T-helper 2 cell treated with Interferon-gamma antibody and Interleukin-4, amounts not matched to agents 5 μg/mL and 100 μg/mL, for 36 hours (primary cell): ENCODE measurements around the gene THSD8.
"Not testable (repeated sequence)": the region's sequence is repeated elsewhere in the genome, so short reads cannot be mapped to it uniquely, and the experiment has no call there.

Experiments
- DNase-seq: peaks from one replicate; pipeline ENCODE4 v3.0.0; 2021; ENCODE audit warnings: low spot score
- H3K27ac Mint-ChIP-seq: one replicate; pipeline ENCODE4 v1.8.0; 2021; ENCODE audit warnings: mild to moderate bottlenecking, mixed read lengths
- H3K27me3 Mint-ChIP-seq: one replicate; pipeline ENCODE4 v1.8.0; 2021; ENCODE audit warnings: low read depth, mixed read lengths
- H3K36me3 Mint-ChIP-seq: one replicate; pipeline ENCODE4 v1.8.0; 2021; ENCODE audit warnings: low read depth, mixed read lengths
- H3K4me1 Mint-ChIP-seq: one replicate; pipeline ENCODE4 v1.8.0; 2021; ENCODE audit warnings: low read depth, mixed read lengths
- H3K4me3 Mint-ChIP-seq: one replicate; pipeline ENCODE4 v1.8.0; 2022; ENCODE audit warnings: mild to moderate bottlenecking, moderate library complexity, mixed read lengths
- H3K9me3 Mint-ChIP-seq: one replicate; pipeline ENCODE4 v1.8.0; 2021; ENCODE audit warnings: mixed read lengths

THSD8 gene

GRCh38 chr19:12806242-12807081 lies 4.6 kb downstream of the THSD8 start, which contains the start of gene RNASEH2A:
Gene RNASEH2A, plus strand, starts transcription at chr19:12806584. Its CDS starts 90 bp downstream, at chr19:12806674.
- Mint-ChIP-seq H3K4me3 (peak within 1 kb of the TSS; percentile 88), H3K36me3 (peaks cover 14% of the 10 kb centered on the region), H3K9me3 (no peaks in the 10 kb centered on the region), H3K27ac (peak within 1 kb of the TSS; percentile 89), H3K27me3 (no peaks in the 10 kb centered on the region), H3K4me1 (peaks cover 16% of the 10 kb centered on the region)
- DNase-seq = peak; percentile 90

- Mint-ChIP-seq H3K9me3 (no peaks in the 10 kb centered on the region), H3K36me3 (peaks cover 18% of the 10 kb centered on the region), H3K27me3 (no peaks in the 10 kb centered on the region), H3K4me1 (no peaks in the 10 kb centered on the region), H3K27ac (no peak overlapping the region), H3K4me3 (no peak overlapping the region)
- no peak for DNase-seq
Measured at GRCh38 chr19:12815088-12815487, 13.2 kb downstream of the THSD8 start.

DNA sequence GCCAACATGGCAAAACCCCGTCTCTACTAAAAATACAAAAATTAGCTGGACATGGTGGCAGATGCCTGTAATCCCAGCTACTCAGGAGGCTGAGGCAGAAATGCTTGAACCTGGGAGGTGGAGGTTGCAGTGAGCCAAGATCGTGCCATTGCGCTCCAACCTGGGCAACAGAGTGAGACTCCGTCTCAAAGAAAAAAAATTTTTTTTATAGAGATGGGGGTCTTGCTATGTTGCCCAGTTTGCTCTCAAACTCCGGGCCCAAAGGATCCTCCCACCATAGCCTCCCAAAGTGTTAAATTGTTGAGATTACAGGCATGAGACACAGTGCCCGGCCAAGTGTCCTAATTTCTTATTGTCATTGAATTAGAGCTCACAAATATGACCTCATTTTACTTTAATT lies 15.3 kb downstream of the THSD8 start:
- not testable (repeated sequence) for H3K27me3 Mint-ChIP-seq, H3K4me1 Mint-ChIP-seq, H3K27ac Mint-ChIP-seq, H3K4me3 Mint-ChIP-seq, DNase-seq, H3K9me3 Mint-ChIP-seq
- peaks cover 18% of the 10 kb centered on the region for H3K36me3 Mint-ChIP-seq

DNA sequence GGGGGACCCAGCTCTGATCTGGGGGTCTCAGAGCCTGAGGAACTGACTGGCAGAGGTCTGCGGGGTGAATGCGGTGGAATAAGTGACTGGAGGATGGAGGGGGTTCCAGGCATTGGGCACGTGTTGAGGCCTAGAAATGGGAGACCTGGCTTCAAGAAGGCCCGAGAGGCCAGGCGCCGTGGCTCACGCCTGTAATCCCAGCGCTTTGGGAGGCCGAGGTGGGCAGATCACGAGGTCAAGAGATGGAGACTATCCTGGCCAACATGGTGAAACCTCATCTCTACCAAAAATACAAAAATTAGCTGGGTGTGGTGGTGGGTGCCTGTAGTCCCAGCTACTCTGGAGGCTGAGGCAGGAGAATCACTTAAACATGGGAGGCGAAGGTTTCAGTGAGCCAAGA lies 15.9 kb downstream of the THSD8 start:
- H3K27ac Mint-ChIP-seq, DNase-seq, H3K9me3 Mint-ChIP-seq, H3K27me3 Mint-ChIP-seq, H3K4me1 Mint-ChIP-seq, H3K4me3 Mint-ChIP-seq: not testable (repeated sequence)
- H3K36me3 Mint-ChIP-seq = peaks cover 14% of the 10 kb centered on the region

- Mint-ChIP-seq H3K4me1 (peaks cover 9% of the 10 kb centered on the region), H3K9me3 (no peaks in the 10 kb centered on the region), H3K4me3 (no peak overlapping the region), H3K36me3 (no peaks in the 10 kb centered on the region), H3K27ac (no peak overlapping the region), H3K27me3 (peaks cover 13% of the 10 kb centered on the region)
- no peak for DNase-seq
Measured at GRCh38 chr19:12821761-12822160, 19.9 kb downstream of the THSD8 start.

DNA sequence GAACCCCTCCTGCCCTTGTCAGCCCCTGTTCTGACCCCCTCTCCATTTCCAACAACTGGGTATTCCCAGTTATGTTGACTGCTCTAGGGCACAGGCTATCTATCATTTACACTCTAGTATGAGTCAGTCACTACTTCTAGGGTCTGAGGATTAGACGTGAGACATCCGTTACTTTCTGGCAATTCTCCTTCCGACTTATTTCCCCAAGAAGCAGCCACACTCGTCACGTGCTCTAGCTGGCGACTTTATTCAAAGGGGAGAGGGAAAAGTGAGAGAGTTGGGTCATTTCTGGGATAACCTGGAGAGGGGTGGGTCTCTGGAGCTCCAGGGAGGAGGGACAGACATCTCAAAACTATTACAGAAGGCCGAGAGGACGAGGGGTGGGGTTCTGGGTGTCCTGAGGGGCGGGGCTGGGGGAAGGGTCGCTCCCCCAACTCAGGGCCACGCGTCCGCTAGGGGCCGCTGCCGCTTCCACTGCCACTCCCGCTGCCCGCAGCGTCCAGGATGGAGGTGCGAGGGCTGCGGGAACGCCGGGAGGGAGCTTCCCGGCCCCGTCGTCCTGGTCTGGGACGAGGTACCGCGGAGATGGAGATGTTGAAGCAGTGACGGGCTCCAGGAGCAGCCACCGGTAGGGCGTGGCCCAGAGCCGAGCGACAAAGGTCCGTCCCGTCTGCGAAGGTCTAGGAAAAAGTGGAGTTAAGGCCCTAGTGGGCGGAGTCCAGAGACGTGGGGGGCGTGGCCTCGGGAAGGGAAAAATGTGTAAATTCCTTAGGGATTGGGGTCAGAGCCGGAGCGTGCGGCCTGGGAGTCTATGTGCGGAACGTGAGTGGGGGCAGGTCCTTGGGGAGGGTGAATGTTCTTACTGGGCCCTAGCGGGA lies 23.6 kb downstream of the THSD8 start:
- no peak overlapping the region for H3K27ac Mint-ChIP-seq
- no peaks in the 10 kb centered on the region for H3K36me3 Mint-ChIP-seq
- peak; percentile 25 for DNase-seq
- peak overlapping the region; percentile 54 for H3K4me3 Mint-ChIP-seq
- no peaks in the 10 kb centered on the region for H3K9me3 Mint-ChIP-seq
- peaks cover 36% of the 10 kb centered on the region for H3K27me3 Mint-ChIP-seq
- peaks cover 12% of the 10 kb centered on the region for H3K4me1 Mint-ChIP-seq

DNA sequence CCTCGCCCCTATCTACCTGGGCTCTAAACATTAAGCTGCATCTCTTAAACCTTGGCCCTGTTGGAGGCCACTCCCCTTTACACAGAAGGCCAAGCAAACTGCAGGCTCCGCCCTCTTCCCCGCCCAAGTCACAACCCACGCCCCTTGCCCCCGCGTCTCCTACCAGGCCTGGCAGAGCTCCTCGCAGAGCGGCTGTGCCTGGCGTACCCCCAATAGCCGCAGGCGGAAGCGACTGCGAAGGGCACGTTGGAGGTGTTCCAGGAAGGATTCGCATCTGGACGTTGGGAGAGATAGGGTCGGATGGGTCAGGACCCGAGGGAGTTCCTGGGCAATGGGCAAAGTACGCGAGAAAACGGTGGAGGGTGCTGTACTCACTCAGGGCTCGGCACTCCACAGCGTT lies 26.6 kb downstream of the THSD8 start:
- Mint-ChIP-seq H3K27ac (no peak overlapping the region), H3K36me3 (no peaks in the 10 kb centered on the region), H3K9me3 (no peaks in the 10 kb centered on the region), H3K4me1 (peaks cover 18% of the 10 kb centered on the region), H3K27me3 (peaks cover 55% of the 10 kb centered on the region), H3K4me3 (no peak overlapping the region)
- peak; percentile 45 for DNase-seq

GRCh38 chr19:12833418-12833737 lies 31.5 kb downstream of the THSD8 start:
- Mint-ChIP-seq H3K9me3 (no peaks in the 10 kb centered on the region), H3K27ac (peak overlapping the region; percentile 1), H3K4me1 (peaks cover 17% of the 10 kb centered on the region), H3K4me3 (peak overlapping the region; percentile 63), H3K36me3 (no peaks in the 10 kb centered on the region), H3K27me3 (peaks cover 72% of the 10 kb centered on the region)
- DNase-seq = no peak

DNA sequence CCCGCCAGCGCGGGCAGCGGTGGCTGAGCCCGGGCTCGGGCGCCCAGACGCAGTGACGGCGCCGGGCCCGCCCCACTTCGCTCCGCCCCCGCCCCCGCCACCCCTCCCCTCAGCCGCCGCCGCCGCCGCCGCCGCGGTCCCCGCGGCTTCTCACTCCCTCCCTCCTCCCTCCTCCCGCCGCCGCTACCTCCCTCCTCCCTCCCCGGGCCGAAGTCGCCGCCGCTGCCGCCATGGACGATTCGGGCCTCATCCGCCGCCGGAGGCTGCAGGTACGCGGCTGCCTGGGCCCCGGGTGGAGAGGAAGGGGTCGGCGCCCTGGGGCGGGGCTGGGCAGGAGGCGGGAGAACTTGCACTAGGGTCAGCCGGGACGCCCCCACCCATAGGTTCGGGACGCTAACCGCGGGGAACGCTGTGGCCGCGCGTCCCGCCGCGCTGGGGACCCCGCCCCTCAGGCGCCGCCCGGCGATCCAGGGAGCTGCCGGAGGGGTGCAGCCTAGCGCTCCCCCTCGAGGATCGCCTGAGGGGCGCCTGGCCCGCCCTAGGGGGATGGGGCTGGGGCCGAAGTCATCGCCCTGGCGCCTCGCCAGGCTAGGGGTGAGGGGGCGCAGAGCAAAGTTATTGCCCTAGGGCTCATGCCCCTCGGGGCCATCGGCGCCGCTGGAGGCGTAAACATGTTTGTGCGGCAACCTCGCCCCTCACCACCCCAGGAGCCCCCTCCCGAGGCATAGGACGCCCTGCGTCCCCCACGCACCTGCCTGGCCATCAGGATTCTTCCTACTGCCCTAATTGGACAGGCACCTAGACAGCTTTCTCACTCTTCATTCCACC lies 32.1 kb downstream of the THSD8 start:
- Mint-ChIP-seq H3K4me1 (peaks cover 18% of the 10 kb centered on the region), H3K27ac (no peak overlapping the region), H3K9me3 (no peaks in the 10 kb centered on the region), H3K27me3 (peaks cover 70% of the 10 kb centered on the region), H3K36me3 (no peaks in the 10 kb centered on the region), H3K4me3 (peak overlapping the region; percentile 57)
- peak; percentile 18 for DNase-seq

- Mint-ChIP-seq H3K4me1 (peaks cover 23% of the 10 kb centered on the region), H3K27me3 (peaks cover 71% of the 10 kb centered on the region), H3K36me3 (no peaks in the 10 kb centered on the region), H3K9me3 (no peaks in the 10 kb centered on the region), H3K27ac (peak within 1 kb of the TSS; percentile 1), H3K4me3 (peak within 1 kb of the TSS; percentile 63)
- no peak for DNase-seq
Measured at GRCh38 chr19:12834566-12834943, 32.7 kb downstream of the THSD8 start, which contains the start of gene RTBDN. Gene RTBDN, minus strand, starts transcription at chr19:12834579. Its CDS starts 4,600 bp downstream, at chr19:12829979.

- DNase-seq = no peak
- H3K4me1 Mint-ChIP-seq = peaks cover 24% of the 10 kb centered on the region
- no peaks in the 10 kb centered on the region for H3K9me3 Mint-ChIP-seq
- H3K27ac Mint-ChIP-seq = no peak overlapping the region
- no peak overlapping the region for H3K4me3 Mint-ChIP-seq
- H3K27me3 Mint-ChIP-seq = peaks cover 71% of the 10 kb centered on the region
- H3K36me3 Mint-ChIP-seq = no peaks in the 10 kb centered on the region
Measured at GRCh38 chr19:12834976-12835757, 33.3 kb downstream of the THSD8 start.

DNA sequence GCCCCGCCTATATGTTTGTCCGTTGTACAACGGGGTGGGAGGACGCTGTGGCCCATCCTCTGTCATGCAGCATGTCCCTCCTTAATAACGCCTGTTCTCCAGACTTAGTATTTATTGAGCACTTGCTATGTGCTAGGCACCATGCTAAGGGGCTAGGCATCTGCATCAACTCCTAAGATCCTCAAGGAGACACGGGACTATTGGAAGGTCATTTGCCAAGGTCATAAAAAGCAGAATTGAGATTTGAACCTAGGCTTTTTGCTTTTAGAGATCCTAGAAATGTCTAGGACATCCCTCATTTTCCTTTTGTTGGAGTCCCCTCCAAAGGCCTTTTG lies 34.6 kb downstream of the THSD8 start:
- peaks cover 78% of the 10 kb centered on the region for H3K27me3 Mint-ChIP-seq
- DNase-seq = no peak
- peaks cover 33% of the 10 kb centered on the region for H3K4me1 Mint-ChIP-seq
- H3K4me3 Mint-ChIP-seq = no peak overlapping the region
- H3K9me3 Mint-ChIP-seq = no peaks in the 10 kb centered on the region
- no peak overlapping the region for H3K27ac Mint-ChIP-seq
- no peaks in the 10 kb centered on the region for H3K36me3 Mint-ChIP-seq

DNA sequence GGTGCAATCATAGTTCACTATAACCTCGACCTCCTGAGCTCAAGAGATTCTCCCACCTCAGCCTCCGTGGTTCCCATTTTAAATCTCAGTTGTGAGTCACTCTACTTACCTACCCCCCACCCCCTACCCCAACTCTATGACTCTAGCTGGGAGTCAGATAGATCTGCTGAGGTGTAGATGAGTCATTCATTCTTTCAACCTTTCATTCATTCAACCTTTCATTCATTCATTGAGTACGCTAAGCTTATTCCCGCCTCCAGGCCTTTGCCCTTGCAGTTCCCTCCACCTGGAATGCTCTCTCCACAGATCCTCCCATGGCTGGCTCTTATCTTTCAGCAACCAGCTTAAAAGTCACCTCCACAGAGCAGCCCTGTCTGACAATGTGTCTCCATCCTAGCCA lies 35.4 kb downstream of the THSD8 start:
- Mint-ChIP-seq H3K9me3 (no peaks in the 10 kb centered on the region), H3K27me3 (peaks cover 78% of the 10 kb centered on the region), H3K4me1 (peaks cover 38% of the 10 kb centered on the region)

More for the DNA sequence above, 35.4 kb downstream of the THSD8 start:
- peak overlapping the region; percentile 24 for H3K4me3 Mint-ChIP-seq
- H3K36me3 Mint-ChIP-seq = no peaks in the 10 kb centered on the region
- H3K27ac Mint-ChIP-seq = no peak overlapping the region
- no peak for DNase-seq
